Stimulated activated CD8-positive, alpha-beta memory T cell treated with anti-CD3 and anti-CD28 coated beads, Interleukin-12 subunit alpha, Interleukin-12 subunit beta, amount 100 ng/mL, for 24 hours (primary cell): ENCODE measurements around the gene GPC6.

Experiments used
- DNase-seq: peaks from one replicate; pipeline ENCODE4 v3.0.0-alpha.2; 2020; ENCODE audit errors: extremely low read depth

The GPC6 gene

GRCh38 chr13:93368718-93369117 is 142.1 kb downstream of the GPC6 start:
- no peak for DNase-seq

- DNase-seq: no peak
Observed at GRCh38 chr13:93372856-93373255, 146.2 kb downstream of the GPC6 start.

- no peak for DNase-seq
Observed at GRCh38 chr13:93375491-93375890, 148.9 kb downstream of the GPC6 start.

- no peak for DNase-seq
Observed at GRCh38 chr13:93377196-93377595, 150.6 kb downstream of the GPC6 start.

- DNase-seq: no peak
Observed at GRCh38 chr13:93378184-93378583, 151.6 kb downstream of the GPC6 start.

- no peak for DNase-seq
Observed at GRCh38 chr13:93386116-93386515, 159.5 kb downstream of the GPC6 start.

GRCh38 chr13:93388701-93389100 is 162.1 kb downstream of the GPC6 start:
- no peak for DNase-seq

GRCh38 chr13:93397619-93398018 is 171.0 kb downstream of the GPC6 start:
- DNase-seq: no peak

GRCh38 chr13:93398167-93399035 is 171.8 kb downstream of the GPC6 start:
- no peak for DNase-seq

- no peak for DNase-seq
Observed at GRCh38 chr13:93399212-93399611, 172.6 kb downstream of the GPC6 start.

GRCh38 chr13:93406136-93406535 is 179.5 kb downstream of the GPC6 start:
- DNase-seq: no peak

- DNase-seq: no peak
Observed at GRCh38 chr13:93407551-93407950, 180.9 kb downstream of the GPC6 start.

- no peak for DNase-seq
Observed at GRCh38 chr13:93409001-93409400, 182.4 kb downstream of the GPC6 start.

- no peak for DNase-seq
Observed at GRCh38 chr13:93409816-93410215, 183.2 kb downstream of the GPC6 start.

- no peak for DNase-seq
Observed at GRCh38 chr13:93411186-93411680, 184.6 kb downstream of the GPC6 start.

GRCh38 chr13:93412676-93413075 is 186.1 kb downstream of the GPC6 start:
- no peak for DNase-seq

- no peak for DNase-seq
Observed at GRCh38 chr13:93413972-93414717, 187.5 kb downstream of the GPC6 start.

- DNase-seq: no peak
Observed at GRCh38 chr13:93416736-93417355, 190.2 kb downstream of the GPC6 start.

GRCh38 chr13:93418398-93418797 is 191.8 kb downstream of the GPC6 start:
- DNase-seq: no peak

- no peak for DNase-seq
Observed at GRCh38 chr13:93420206-93420605, 193.6 kb downstream of the GPC6 start.

GRCh38 chr13:93420887-93421286 is 194.3 kb downstream of the GPC6 start:
- no peak for DNase-seq

GRCh38 chr13:93422980-93423543 is 196.5 kb downstream of the GPC6 start:
- DNase-seq: no peak
